Activated CD4-positive, alpha-beta memory T cell treated with anti-CD3 and anti-CD28 coated beads, Interleukin-2, amount 10 ng/mL, durations not matched to agents 7 days and 5 days (primary cell): ENCODE data around the gene INPPL1. TPM values are rescaled to one million over a fixed set of nuclear protein-coding genes. Genes with fewer than 3 reads are reported as not detected.

Source experiments
- total RNA-seq, 2 experiments: library from RNA; stranded (reverse); gene quantifications; one replicate each; pipeline ENCODE4 v1.2.3, GENCODE V29; 2021

Gene INPPL1
- total RNA-seq, 2 experiments from 2014 or later, result 138 to 153 TPM

Other genes with a start within 250 kb of the INPPL1 start
- 10 to 100 TPM; 12.4 to 14.0 TPM for gene IL18BP, start 225.9 kb upstream of the INPPL1 start, total RNA-seq
- gene NUMA1, start 144.2 kb upstream of the INPPL1 start, total RNA-seq, result 100 to 1,000 TPM; 200 to 201 TPM
- 1 to 10 TPM; 5.9 to 7.1 TPM for gene LRRC51, start 143.9 kb upstream of the INPPL1 start, total RNA-seq
- 10 to 100 TPM; 72.7 to 76.9 TPM for gene LAMTOR1, start 121.5 kb upstream of the INPPL1 start, total RNA-seq
- not detected for gene TOMT, start 118.8 kb upstream of the INPPL1 start, total RNA-seq
- 10 to 100 TPM; 53.0 to 58.7 TPM for gene ANAPC15, start 112.1 kb upstream of the INPPL1 start, total RNA-seq
- gene FOLR3, start 89.0 kb upstream of the INPPL1 start, total RNA-seq, result not detected
- gene FOLR1, start 32.6 kb upstream of the INPPL1 start, total RNA-seq, result not detected
- not detected for gene FOLR2, start 8.0 kb upstream of the INPPL1 start, total RNA-seq
- not detected for gene PHOX2A, start 19.4 kb downstream of the INPPL1 start, total RNA-seq
- gene CLPB, start 209.8 kb downstream of the INPPL1 start, total RNA-seq, result 10 to 100 TPM; 17.8 to 18.4 TPM